ENCODE measurements around the gene BMP8B.
A peak's percentile ranks its signal among the peaks of the same experiment; 100 is the strongest.
"Not testable (repeated sequence)": the region's sequence is repeated elsewhere in the genome, so short reads cannot be mapped to it uniquely, and the experiment has no call there.

BMP8B gene

GRCh38 chr1:39812913-39813312, 24.2 kb upstream of the BMP8B start:
- DNase-seq (ENCODE audit: low spot score), result no peak

GRCh38 chr1:39808784-39809517, 20.3 kb upstream of the BMP8B start:
- no peak for DNase-seq (ENCODE audit: low spot score)

- no peak for DNase-seq (ENCODE audit: low spot score)
Observed at GRCh38 chr1:39805385-39805784, 16.7 kb upstream of the BMP8B start.

GRCh38 chr1:39802496-39803260, 14.0 kb upstream of the BMP8B start:
- no peak for DNase-seq (ENCODE audit: low spot score)

DNA sequence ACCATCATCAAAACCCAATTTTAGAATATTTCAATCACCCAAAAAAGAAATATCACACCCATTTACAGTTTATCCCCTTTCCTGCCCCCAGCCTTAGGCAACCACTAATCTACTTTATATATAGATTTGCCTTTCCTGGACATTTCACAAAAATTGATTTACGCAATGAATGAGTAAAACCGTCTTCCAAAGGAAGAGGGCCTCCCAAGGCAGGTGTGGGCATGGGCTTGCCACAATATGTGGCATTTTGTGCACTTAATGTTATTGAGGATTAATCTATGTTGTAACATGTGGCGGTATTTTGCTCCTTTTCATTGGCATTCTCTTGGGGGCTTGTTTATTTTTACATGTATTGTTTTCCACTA, 11.8 kb upstream of the BMP8B start:
- no peak for DNase-seq (ENCODE audit: low spot score)

DNA sequence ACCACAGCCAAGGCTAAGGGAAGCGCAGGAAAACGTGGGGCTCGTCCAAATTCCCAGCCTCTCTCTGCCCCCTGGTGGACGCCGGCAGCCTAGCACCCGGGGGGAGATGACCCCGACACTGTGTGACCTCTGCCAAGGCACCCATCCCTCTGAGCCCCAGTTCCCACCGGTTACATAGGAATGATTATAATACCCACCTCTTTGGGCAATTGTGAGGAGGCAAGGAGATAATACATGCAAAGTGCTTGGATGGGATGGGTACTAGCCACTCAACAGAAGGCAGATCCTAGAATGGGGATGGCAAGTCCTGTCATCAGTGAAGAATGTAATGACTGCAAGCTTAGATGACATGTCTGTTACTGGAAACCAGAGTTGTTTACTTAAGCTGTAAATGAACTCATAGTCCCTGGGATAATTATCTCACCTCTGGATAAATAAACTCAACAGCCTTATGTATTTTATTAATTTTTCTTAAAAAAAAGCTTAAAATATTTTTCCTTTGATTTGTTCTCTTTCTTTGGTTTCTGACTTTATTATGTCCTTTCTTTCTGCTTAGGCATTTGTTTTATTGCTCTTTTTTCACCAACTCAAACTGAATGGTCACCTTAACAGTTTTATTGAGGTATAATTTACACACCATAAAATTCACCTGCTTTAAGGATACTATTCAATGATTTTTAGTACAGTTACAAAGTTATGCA, 11.3 kb upstream of the BMP8B start:
- DNase-seq (ENCODE audit: low spot score), result peak; percentile 20

- peak; percentile 54 for DNase-seq (ENCODE audit: low spot score)
Observed at GRCh38 chr1:39798859-39799769, 10.4 kb upstream of the BMP8B start.

- DNase-seq (ENCODE audit: low spot score), result no peak
Observed at GRCh38 chr1:39795651-39796050, 7.0 kb upstream of the BMP8B start.

GRCh38 chr1:39791838-39792237, 3.2 kb upstream of the BMP8B start:
- no peak for DNase-seq (ENCODE audit: low spot score)

DNA sequence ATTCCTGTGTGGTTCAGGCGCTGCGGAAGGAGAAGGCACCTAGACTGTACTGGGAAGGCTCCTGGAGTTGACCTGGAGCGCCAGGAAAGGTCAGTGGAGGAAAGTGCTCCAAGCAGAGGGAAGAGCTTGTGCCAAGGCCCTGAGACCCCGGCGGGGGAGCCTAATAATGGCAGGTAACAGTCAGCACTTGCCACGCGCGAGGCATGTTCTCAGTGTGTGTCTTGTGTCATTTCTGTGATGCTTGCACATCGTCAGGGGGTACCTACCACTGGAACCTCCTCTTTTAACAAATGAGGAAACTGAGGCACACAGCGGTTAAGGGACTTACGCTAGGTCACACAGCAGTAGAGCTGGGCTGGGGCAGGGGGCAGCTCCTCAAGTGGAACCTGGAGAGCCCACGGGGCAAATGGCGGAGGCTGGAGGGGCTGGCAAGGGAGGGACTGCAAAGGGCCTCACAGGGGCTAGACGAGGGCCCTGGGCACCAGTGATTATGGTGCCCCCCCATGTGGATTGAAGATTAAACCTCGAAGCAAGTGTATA, 976 bp upstream of the BMP8B start:
- DNase-seq (ENCODE audit: low spot score), result no peak

GRCh38 chr1:39788426-39788757, 273 bp downstream of the BMP8B start:
- DNase-seq (ENCODE audit: low spot score), result no peak

- DNase-seq (ENCODE audit: low spot score), result not testable (repeated sequence)
Observed at GRCh38 chr1:39787964-39788363, 701 bp downstream of the BMP8B start.

DNA sequence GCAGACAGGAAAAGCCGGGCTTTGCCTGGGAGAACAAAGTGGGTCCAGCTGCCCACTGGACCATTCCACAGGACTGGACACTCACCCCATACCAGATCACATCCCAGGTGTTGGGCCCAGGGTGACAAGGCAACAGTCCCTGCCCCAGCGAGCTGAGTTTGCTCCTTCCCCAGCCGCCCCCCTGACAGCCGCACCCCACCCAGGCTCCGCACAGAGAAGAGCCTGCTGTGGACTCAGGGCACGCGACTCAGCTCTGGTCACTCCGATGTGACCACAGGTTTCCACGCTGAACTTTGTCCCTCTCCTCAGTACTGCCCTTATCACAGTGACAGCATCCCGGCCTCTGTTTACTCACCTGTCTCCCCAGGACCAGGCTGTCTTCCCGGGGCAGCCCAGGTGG, 1.2 kb downstream of the BMP8B start:
- DNase-seq (ENCODE audit: low spot score), result no peak

GRCh38 chr1:39787108-39787375, 1.6 kb downstream of the BMP8B start:
- DNase-seq (ENCODE audit: low spot score), result not testable (repeated sequence)

DNA sequence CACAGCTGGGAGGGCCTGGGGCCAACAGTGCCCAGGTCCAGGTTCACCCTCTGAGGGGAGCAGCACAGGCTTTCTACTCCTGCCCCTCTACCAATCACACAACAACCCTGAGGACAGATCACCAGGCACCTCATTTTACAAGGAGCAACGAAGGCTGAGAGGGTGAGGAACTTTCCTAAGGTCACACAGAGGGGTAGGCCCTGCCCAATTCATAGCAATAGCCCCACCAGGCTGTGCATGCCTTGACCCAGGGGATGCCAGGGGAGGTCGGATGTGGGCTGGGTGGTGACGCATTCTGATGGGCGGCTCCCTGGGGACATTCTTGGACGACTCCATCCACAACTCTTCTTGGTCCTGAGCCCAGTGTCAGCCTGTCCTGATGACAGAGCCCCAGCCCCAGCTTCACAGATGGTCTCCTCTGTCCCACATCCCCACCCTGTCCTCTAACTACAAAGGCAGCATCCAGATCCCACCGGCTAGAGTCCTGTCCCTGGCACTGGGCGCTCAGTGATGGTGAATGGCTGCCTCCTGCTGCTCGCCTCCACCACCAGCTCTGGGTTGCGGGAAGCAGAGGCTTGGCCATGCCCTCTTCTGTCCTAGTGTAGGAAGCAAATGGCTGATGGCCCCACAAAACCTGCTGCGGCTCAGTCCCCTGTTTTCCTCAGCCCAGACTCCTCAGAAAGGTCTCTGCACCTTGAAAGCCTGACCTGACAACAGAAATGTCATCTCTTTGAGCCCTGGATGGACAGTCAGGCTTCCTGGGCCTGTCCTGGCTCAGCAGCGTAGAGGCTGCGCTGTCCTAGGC, 2.2 kb downstream of the BMP8B start:
- DNase-seq (ENCODE audit: low spot score), result not testable (repeated sequence)

- DNase-seq (ENCODE audit: low spot score), result not testable (repeated sequence)
Observed at GRCh38 chr1:39782685-39783084, 6.0 kb downstream of the BMP8B start.

GRCh38 chr1:39782103-39782502, 6.6 kb downstream of the BMP8B start:
- no peak for DNase-seq (ENCODE audit: low spot score)

DNA sequence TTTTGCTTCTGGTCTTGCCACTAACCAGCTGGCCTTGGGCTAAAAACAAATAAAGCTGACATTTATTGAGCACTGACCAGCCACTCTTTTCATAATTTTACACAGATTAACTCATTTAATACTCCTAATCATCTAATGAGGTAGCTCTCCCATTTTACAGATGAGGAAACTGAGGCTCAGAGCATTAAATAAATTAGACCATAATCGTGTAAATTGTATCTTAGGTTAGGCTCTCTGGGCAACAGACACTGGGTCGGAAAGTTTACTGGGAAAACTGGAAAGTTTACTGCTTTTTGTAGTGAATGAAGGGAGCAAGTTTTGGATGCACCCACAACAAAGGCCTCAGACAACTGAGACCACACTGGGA, 7.3 kb downstream of the BMP8B start:
- no peak for DNase-seq (ENCODE audit: low spot score)

DNA sequence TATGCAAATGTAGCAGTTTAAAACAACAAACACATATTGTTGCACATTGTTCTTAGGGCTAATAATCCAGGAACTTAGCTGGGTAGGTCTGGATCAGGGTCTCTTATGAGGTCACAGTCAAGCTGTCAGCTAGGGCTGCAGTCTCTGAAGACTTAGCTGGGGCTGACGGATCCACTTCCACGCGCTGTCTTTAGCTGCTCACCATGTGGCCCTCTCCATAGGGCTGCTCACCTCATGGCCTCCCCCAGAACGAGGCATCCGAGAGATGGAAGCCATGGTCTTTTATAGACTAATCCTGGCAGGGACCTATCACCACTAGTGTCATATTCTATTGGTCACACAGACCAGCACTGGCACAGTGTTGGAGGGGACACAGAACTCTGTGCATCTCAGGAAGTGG, 8.8 kb downstream of the BMP8B start:
- no peak for DNase-seq (ENCODE audit: low spot score)

DNA sequence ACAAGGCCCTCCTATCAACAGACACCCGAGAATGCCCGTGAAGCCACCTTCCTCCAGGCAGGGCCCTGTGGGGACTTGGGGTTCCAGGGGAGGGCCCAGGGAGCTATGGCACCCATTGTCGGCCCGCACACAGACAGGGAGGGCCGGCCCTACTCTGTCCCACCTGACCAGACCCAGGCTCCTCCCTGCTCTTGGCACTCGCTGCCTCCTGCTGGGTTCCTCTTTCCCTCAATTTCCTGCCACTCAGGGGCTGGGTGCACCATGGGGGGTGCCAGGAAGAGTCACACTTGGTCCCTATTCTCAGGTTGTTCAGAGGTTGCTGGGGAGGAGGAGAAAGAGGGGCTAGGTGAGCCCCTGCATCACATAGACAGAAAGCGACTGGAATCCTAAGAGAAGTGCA, 9.5 kb downstream of the BMP8B start:
- no peak for DNase-seq (ENCODE audit: low spot score)

DNA sequence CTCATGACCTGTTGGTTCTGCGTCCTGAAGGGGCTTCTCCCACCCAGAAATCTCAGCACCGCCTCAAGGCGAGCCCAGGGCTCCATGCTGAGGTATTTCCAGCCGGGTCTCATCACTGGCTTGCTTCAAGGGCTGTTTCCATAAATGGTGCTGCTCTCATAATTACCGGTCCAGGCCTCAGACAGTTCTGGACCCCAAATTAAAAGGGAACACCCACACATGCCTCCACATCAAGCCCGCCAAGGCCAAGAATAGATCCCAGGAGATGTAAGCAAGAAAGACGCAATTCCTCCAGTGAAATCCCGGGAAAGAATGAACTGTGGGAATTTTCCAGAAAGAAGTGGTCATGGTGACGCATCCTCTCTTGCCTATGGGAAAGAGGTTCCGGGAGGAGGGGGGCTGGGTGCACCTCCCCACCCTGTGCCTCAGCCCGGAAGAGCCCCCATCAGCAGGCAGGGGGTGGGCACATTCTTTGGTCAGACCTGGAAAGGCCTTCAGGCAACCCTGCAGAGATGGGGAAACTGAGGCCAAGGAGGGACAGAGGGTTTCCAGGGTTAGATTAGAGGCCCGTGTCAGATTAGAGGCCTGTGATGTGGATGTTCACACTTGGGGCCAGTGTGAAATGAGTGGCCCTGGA, 10.1 kb downstream of the BMP8B start:
- not testable (repeated sequence) for DNase-seq (ENCODE audit: low spot score)

Measured in pons (tissue), 1 donor.